CD1c-positive myeloid dendritic cell (primary cell): Measurements from ENCODE around the gene KSR2.

Source experiments
- DNase-seq: peaks from one replicate; pipeline ENCODE4 v3.0.0-alpha.2; 2016; ENCODE audit errors: extremely low spot score

Gene KSR2

DNA sequence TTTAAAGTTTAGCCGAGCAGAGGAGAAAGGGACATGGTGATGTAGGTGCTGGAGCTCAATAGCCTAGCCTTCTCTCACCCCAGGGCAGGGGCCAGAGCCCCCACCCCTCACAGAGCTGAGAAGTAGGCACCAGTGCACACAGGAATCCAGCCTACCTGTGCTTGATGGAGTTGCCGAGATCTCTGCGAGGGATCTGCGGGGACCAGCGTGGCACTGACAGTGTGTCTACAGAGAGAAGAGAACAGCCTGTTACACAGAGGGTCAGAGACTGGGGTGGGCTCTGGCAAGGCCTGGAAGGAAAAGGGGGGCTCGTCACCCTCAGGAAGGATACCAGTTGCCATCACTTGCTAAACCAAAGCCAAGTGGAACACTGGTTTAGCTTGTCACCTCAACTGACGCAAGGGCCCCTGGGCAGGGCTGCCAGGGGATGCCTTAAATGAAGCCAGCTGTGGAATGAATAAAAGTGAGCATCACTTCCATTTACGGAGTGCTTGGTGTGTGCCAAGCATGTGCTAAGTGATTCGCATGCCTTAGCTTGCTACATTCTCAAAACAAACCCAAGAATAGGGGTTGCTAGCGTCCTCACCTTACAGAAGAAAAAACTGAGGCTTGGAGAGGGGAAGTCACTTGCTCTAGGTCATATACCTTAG is 386.5 kb downstream of the KSR2 start:
- DNase-seq = no peak

DNA sequence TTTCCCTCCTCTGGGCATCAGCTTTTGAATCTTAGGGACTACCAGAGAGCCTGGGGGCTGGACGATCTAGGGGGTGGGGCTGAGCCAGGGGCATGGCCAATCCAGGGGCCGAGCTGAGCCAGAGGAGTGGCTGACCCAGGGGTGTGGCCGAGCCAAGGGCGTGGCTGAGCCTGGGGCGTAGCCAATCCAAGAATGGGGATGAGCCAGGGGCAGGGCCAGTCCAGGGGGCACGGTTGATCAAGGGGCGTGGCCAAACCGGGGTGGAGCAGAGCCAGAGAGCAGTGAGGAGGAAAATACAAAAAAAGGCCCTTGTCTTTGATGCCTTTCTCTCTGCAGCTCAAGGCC is 388.1 kb downstream of the KSR2 start:
- no peak for DNase-seq

DNA sequence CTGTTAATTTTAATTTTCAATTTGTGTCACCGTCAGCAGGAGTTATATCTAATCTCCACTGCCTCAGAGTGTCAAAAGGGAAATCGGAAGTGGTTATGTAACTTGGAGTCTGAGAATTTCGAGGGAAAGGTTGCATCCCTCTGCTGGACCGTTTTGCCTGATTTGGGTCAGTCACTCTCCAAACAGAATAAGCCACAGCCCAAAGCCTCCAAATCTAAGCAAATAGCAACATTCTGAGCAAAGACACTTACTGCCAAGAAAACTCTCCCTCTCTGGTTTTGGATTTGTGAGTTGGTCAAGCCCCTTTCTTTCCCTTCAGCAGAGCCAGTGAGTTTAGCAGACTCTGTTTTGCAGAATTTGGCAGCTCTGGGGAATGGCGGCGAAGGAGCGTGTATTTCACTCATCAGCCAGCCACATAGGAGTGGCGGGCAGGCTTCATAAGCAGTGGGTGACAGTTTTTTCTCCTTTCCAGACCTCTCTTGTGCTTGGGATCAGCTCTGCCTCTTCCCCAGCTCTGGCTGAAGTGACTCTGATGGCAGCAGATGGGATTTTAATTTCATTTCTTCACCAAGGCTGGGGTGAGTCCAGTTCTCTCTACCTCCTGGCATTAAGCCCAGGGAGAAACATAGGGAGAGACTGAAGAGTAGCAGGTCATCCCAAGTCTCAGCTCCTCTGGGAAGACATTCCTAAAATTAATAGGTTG is 388.6 kb downstream of the KSR2 start:
- DNase-seq = no peak

DNA sequence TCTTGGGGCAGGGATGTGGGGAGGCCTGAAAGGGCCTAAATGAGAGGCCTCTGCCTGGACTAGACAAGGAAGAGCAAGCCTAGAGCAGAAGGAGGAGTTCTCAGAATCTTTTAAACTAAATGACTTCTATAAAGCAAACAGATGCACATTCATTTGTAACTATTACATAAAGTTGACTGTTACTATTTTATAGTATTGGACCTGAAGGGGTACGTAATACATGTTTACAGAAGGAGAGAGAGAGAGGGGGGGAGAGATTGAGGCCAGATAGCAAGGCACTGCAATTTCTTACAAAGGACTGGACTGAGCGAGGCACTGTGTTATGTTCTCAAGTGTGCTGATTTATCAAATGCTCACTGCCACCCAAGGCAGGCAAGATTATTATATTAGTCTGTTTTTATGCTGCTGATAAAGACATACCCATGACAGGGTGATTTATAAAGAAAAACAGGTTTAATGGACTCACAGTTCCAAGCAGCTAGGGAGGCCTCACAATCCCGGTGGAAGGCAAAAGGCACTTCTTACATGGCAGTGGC is 391.6 kb downstream of the KSR2 start:
- DNase-seq = no peak

DNA sequence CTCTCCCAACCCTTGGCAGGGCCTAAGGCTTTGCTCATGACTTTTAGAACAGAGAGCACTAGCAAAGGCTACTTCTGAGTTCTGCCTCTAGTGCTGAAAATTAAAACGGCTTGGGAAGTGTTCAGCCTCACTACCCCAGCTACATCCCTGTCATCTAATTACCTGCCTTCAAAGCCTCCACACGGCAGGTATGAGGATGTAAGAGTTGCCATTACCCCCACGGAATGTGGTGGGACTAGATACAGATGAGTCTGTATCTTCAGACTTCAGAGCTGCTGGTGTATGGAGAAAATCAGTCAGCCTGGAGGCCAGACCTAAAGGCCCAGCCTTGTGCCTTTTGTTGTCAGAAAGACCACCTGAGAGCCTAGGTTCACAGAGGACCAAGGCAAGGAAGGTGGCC is 392.7 kb downstream of the KSR2 start:
- DNase-seq = no peak

DNA sequence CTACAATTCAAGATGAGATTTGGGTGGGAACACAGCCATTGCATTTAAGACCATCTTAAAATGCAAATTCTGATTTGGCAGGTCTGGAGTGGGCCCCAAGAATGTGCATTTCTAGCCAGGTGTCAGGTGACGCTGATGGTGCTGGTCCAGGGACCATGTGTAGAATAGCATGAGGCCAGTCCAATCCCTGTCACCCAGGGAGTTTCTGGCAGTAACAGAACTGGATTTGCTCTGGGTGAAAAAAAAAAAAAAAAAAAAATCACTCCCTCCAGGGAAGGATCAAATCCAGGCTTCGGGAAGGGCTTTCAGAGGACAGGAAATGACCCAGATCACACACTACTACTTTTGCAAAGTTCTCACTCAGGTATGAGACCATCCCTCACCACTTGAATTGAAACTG is 394.1 kb downstream of the KSR2 start:
- no peak for DNase-seq

DNA sequence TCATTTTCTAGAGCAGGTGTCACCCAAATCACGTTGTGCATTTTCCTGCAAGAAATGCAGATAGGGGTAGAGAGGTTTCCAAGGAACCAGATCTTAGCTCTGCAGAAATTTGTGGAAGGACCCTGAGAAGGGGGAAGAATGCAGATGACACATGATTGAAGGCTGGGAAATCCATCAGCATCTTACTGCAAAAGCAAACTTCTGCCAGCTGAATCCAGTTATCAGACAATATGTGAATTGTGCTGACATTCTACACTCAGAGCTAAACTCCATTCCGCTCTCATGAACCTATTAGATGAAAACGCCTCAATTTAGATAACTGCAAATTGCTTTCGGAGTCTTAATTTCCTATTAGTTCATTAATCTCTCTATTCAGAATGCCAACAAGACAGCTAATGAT is 396.0 kb downstream of the KSR2 start:
- no peak for DNase-seq

DNA sequence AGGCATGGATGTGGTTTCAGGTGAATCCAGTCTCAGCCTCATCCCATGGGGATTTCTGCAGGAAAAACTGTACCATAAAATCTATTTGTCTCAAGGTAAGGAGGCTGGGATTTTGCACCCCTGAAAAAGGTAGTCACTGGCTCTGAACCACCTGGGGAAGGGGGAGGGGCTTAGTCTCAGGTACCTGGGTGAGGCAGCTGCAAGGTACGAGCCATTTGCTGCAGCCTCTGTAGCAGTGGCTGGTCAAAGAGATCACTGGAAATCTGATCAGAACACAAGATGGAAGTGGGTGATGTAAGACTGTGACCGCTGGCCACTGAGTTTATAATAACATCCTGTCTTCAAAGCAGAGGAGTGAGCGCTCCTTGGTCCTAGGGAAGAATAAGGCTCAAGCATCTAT is 397.5 kb downstream of the KSR2 start:
- no peak for DNase-seq

DNA sequence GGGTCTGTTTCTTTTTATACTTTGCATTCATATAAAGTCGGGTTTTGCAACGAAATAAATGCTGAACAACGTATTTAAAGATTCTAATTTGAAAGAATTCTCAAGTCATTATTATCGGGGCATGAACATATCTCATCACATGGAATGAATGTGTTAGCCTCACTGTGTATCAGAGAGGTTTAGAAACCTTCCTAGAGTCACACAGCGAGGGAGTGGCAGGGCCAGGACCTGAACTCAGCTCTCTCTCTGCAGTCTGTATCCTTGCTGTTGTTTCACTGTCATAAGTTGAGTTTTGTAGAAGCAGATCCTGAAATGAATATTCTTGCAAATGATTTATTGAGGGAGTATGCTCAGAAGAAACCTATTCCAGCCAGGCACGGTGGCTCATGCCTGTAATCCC is 398.2 kb downstream of the KSR2 start:
- DNase-seq = no peak

DNA sequence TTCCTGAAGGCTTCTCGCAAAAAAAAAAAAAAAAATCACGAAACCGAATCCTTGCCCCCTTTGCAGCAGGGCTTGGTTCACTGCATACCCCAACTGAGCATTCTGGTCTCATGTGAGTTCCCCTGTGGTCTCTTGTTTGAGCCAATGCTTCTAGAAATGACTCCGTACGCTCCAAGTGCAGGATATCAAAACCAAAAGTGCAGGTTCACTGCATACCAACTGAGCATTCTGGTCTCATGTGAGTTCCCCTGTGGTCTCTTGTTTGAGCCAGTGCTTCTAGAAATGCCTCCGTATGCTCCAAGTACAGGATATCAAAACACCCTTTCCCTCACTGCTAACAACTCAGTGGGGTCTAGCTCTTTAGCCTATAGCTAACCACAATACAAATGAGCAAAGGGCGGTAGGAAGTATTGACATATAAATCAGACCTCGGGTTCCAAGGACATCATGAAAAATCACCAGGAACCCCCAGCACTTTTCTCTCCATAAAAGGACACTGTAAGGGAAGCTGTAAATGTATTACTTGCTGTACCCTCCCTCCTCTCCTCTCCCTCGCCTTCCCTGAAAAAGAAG is 401.1 kb downstream of the KSR2 start:
- DNase-seq = no peak

DNA sequence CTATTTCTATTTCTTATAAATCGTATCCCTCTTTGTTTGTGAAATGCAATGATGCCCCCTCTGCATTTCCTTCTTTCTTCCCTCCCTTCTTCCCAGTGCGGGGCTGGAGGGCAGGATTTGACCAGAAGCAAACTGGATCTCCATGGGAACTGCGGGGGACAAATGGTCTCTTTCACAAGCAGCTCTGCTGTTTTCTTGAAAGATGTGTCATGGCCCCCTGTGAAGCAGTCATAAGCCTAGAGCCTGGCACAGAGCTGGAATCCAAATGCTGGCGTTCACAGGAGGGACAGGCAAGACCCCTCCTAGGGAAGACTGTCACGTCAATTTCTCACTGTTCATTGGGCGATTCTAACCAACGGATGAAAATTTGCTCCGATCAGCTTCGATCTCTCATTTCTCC is 403.9 kb downstream of the KSR2 start:
- no peak for DNase-seq

DNA sequence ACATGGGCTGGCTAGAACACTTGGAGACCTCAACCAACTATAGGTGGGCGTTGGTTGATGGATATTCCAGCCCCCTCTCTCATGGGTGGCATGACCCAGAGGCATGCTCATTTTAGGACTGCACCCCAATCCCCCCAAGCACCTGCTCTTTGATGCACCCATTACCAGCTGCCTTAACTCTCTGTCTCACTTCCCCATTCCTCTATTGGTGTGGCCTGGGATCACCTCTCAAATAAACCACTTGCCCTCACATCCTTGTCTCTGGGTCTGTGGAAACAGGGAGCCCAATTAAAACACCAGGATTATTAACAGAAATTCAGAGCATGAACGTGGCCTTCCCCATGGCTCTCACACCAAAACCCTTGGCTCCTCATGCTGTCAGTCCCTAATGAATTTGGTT is 405.1 kb downstream of the KSR2 start:
- no peak for DNase-seq

DNA sequence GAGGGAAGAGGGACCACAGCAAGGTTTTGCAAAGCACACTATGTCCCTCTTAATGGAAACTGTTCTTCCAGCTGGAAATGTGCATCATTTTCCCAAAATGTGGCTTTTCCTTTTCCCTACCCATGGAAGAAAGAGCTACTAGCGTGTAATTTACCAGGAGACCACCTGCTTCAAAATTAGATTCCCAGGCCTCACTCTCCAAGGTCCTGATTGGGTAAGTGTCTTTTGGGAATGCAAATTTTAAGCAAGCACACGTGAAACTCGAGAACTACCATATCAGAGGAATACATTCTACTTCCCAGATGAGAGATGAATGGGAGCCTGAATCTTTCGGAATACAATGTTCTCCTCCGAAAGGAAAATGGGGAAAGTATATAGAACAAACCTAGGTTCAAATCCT is 405.8 kb downstream of the KSR2 start:
- DNase-seq = no peak

DNA sequence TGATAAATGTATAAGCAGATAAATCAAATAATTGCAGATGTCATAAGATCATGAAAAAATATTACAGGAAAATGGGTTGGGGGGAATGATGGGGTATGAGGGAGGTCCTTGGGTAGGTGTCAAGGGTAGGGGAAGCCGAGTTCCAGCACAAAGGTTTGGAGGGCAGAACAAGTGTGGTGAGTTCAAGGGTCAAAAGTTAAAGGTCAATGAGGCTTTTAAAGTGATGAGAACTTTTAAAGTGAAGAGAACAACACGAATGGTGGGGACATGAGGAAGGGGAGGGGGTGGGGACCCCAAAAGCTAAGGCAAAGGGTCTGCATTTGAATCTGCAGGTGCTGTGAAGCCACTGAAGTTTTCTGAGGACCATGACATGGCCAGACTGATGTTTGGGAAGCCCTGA is 406.8 kb downstream of the KSR2 start:
- no peak for DNase-seq

DNA sequence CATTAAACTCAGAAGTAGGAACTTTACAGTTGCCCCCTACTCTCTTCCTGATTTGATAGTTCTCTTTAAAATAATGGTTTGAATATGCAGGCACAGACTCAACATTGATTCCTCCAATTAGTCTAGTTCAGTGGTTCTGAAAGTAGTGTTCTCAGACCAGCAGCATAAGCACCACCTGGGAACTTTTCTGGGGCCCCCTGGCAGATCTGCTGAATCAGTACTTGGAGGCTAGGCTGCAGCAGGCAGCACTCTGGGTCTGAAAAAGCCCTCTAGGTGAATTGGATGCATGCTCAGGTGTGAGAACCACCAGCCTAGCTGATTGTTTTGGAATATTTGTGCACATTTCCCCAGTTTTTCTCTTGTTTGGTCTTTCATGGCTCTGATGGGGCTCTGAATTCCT is 408.8 kb downstream of the KSR2 start:
- DNase-seq = no peak

DNA sequence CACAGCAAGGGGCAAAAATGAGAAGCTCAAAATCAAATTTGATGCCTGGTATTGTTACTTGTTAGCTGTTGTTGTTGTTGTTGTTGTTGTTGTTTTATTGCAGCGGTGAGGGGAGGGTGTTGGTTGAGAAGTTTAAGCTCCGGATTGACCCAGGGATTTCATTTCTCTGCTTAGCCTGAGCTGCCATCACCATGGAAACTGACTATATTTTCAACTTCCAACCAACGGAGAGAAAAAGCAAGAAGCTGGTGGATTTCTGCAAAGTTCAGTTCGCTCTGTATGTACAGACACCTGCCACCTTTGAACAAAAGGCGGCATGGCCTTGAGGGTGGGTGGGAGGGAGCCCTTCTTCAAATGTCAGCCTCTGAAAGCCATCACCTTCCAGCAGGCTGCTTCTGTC is 412.9 kb downstream of the KSR2 start:
- DNase-seq = no peak

DNA sequence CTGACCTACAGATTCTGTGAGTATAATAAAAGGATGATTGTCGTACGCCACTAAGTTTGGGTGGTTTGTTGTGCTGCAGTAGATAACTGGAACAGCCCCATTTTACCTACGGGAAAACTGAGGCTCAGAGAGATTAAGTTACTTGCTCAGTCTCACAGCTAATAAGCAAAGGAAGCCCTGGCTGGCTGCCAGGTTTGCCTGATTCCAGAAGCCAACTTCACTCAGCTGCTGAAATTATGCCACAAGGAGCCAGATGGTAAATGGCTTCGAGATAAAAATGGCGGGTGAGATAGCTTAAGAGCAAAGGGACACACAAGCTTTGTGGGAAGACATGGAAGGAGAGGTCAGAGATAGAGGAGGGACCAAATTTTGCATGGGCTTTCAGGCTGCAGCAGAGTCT is 415.8 kb downstream of the KSR2 start:
- no peak for DNase-seq

DNA sequence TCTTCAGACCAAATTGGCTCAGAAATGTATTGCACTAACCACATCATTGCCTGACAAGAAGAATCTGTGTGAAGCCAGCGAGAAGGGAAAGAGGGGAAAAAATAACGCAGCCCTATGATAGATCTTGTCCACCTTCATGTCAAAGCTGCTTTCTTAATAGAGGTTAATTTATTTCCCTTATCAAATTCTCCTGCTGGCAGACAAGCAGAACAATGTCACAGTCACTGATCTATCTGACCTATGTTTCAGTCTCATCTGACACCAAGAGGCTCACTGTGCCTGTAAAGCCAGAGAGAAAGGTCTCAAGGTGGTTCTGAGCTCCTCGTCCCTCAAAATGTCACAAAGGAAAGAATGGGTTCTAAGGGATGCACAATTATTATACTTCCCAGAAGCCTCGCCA is 417.1 kb downstream of the KSR2 start:
- no peak for DNase-seq

DNA sequence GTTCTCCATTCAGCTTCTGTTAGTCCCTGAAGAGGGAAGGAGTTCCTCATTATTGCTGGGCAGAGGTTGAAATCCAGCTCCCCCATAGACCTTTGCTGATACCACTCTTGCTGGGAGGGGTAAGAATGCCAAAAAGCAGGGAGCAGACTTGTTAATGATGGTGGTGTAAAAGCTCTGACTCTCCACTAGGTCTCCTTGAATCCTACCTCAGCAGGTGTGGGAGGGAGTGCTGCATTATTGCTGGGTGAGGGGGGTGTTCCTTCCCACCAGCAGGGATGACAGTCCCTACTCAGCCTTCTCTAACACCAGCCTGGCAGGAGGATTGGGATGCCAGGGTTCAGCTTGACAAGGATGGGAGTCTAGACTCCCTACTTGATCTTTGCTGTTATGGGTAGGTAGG is 421.6 kb downstream of the KSR2 start:
- DNase-seq = no peak

DNA sequence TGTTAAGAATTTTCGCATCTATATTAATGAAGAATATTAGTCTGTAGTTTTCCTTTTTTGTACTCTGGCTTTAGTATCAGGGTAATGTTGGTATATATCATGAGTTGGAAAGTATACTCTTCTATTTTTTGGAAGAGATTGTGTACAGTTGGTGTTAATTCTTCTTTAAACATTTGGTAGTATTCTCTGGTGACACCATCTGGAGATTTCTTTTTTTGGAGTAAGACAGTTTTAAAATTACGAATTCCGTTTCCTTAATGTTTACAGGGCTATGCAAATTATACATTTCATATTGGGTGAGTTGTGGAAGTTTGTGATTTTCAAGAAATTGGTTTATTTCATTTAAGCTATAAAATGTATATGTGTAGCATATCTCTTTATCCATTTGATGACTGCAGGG is 423.6 kb downstream of the KSR2 start:
- no peak for DNase-seq

DNA sequence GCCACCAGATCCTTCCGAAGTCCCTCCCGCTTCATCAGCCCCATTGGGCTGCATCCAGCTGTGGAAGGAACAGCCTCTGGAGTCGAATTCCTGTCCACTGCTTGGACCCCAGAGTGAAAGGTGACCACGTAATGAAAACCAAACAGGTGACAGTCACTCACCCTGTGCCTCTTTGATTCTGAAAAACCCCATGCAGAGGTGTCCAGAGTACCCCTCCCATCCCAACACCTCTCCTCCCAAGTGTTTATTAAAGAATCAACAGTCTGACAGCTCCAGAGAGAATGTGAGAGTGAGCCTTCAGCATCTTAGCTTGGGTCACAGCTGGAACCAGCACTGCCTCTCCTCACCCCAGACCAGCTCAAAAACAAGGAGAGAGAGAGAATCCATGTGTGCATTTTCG is 428.8 kb downstream of the KSR2 start:
- no peak for DNase-seq

DNA sequence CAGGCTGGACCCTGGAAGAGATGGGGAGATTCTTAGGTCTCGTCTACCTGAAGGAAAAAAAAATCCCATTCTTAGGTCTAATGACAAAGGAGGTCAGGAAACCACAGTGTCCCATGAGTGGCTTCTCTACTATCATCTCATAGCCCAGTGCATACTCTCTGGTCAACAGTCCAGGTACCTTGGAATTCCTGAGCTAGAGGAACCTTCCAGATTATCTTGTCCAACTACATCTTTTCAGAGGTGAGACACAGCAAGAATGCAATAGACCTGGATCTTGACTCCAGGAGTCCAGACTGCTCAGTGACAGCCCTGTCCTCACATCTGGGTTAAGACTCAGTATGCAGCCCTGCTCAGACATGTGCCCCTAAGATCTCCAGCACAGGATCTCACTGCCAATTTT is 429.9 kb downstream of the KSR2 start:
- no peak for DNase-seq

DNA sequence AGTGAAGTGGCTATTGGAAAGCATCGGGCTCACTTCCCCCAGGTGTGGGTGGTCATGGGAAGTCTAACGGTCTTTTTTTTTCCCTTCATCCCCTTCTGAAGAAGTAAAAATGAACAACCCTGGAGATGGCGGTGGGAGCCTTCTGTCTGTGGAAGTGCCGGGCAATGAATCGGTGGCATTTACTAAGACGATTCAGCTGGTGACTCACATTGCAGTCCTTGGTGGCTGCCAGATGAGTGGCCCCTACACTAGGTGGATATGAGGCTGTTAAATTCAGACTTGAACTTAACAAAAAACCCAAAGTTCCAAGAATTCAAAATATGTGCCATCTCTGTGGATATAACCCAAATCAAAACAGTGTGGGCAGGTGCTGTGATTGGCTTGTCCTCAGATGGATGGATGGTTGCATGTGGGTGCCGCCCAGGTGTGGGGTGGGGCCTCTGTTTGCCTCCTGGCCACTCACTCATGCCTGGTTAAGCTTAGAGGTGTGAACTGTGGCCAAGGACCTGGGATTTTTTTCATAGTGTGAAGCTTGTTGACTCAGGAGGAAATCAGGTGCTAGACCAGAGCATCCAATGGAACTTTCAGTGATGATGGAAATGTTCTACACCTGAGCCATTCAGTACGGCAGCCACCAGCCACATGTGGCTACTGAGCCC is 430.6 kb downstream of the KSR2 start:
- no peak for DNase-seq
